OCI-LY3 (cell line): ENCODE results near the gene C12orf75.

Experiments used
- CTCF ChIP-seq: fragments of 200-600, 300-600 bp; sonication (generic); IDR thresholded peaks from 2 replicates; pipeline ENCODE4 v1.5.1; 2014; ENCODE audit warnings: antibody characterized with exemption, low read length, low read depth
- EZH2phosphoT487 ChIP-seq: fragments of 200-600 bp; shearing (Covaris generic); IDR thresholded peaks from 2 replicates; pipeline ENCODE4 v1.6.1; 2018; ENCODE audit warnings: antibody characterized with exemption, mixed run types, low read depth

GRCh38 chr12:105318651-105319483 is 11.6 kb upstream of the C12orf75 start:
- no peak for TF ChIP-seq CTCF
- TF ChIP-seq EZH2phosphoT487: no peak
